ENCODE measurements around the gene IQSEC2. TPM values are rescaled to one million over a fixed set of nuclear protein-coding genes. Genes with fewer than 3 reads are reported as not detected.

Gene IQSEC2
- total RNA-seq, 2 experiments from 2014 or later = 0.21 TPM

- intact Hi-C loops (cut with DNase I, micrococcal nuclease) = no loop called here
- CTCF ChIA-PET = interaction anchor here (0.6 to 2.0 kb wide), 5 partner anchors 7 to 36 kb away, joined by 3 to 7 read pairs (median 3); no protein-coding TSS in a partner anchor
- H3K27ac Mint-ChIP-seq = no peak overlapping the region
- no peak for DNase-seq
- H3K36me3 Mint-ChIP-seq (ENCODE audit: low read depth) = no peaks in the 10 kb centered on the region
- H3K4me1 Mint-ChIP-seq = peaks cover 10% of the 10 kb centered on the region
- no peaks in the 10 kb centered on the region for H3K27me3 Mint-ChIP-seq
- H3K9me3 Mint-ChIP-seq (ENCODE audit: low read depth) = no peaks in the 10 kb centered on the region
- no peak overlapping the region for H3K4me3 Mint-ChIP-seq
- no peak for ATAC-seq
- POLR2A ChIA-PET = no interaction called here
These were observed 745 bp upstream of the IQSEC2 start for GRCh38 chrX:53281963-53282695.

- Mint-ChIP-seq H3K27me3 (no peaks in the 10 kb centered on the region), H3K36me3 (ENCODE audit: low read depth) (no peaks in the 10 kb centered on the region), H3K4me1 (peaks cover 8% of the 10 kb centered on the region), H3K9me3 (ENCODE audit: low read depth) (no peaks in the 10 kb centered on the region), H3K27ac (no peak overlapping the region), H3K4me3 (no peak overlapping the region)
- ChIA-PET POLR2A (no interaction called here), CTCF (interaction anchor here (0.5 to 1.8 kb wide), 2 partner anchors 42 to 102 kb away, joined by 4 to 5 read pairs; no protein-coding TSS in a partner anchor)
- intact Hi-C loops (cut with DNase I, micrococcal nuclease) = no loop called here
- DNase-seq (no peak), ATAC-seq (peak; percentile 30)
These were observed 758 bp downstream of the IQSEC2 start for GRCh38 chrX:53280331-53281320.

GRCh38 chrX:53279296-53280237, 1.8 kb downstream of the IQSEC2 start:
- Mint-ChIP-seq H3K4me1 (peaks cover 6% of the 10 kb centered on the region), H3K27me3 (no peaks in the 10 kb centered on the region), H3K27ac (no peak overlapping the region), H3K36me3 (ENCODE audit: low read depth) (no peaks in the 10 kb centered on the region), H3K9me3 (ENCODE audit: low read depth) (no peaks in the 10 kb centered on the region), H3K4me3 (no peak overlapping the region)
- ChIA-PET CTCF (interaction anchor here (0.7 to 1.8 kb wide), 4 partner anchors 8 to 160 kb away, joined by 3 to 5 read pairs (median 4); no protein-coding TSS in a partner anchor), POLR2A (no interaction called here)
- intact Hi-C loops (cut with DNase I, micrococcal nuclease) = no loop called here
- peak; percentile 38 for DNase-seq
- ATAC-seq = peak; percentile 68

- no peaks in the 10 kb centered on the region for H3K36me3 Mint-ChIP-seq (ENCODE audit: low read depth)
- no peaks in the 10 kb centered on the region for H3K4me1 Mint-ChIP-seq
- POLR2A ChIA-PET = no interaction called here
- H3K4me3 Mint-ChIP-seq = no peak overlapping the region
- no peak for DNase-seq
- intact Hi-C loops (cut with DNase I, micrococcal nuclease) = no loop called here
- no peaks in the 10 kb centered on the region for H3K27me3 Mint-ChIP-seq
- no peak for ATAC-seq
- CTCF ChIA-PET = interaction anchor here (0.6 to 1.0 kb wide), 2 partner anchors 11 to 44 kb away, joined by 3 to 4 read pairs; no protein-coding TSS in a partner anchor
- H3K9me3 Mint-ChIP-seq (ENCODE audit: low read depth) = no peaks in the 10 kb centered on the region
- no peak overlapping the region for H3K27ac Mint-ChIP-seq
These were observed 8.5 kb downstream of the IQSEC2 start for GRCh38 chrX:53272808-53273337.

GRCh38 chrX:53269536-53270107, 11.8 kb downstream of the IQSEC2 start:
- H3K27ac Mint-ChIP-seq = no peak overlapping the region
- intact Hi-C loops (cut with DNase I, micrococcal nuclease) = no loop called here
- no peaks in the 10 kb centered on the region for H3K36me3 Mint-ChIP-seq (ENCODE audit: low read depth)
- DNase-seq (no peak), ATAC-seq (no peak)
- ChIA-PET POLR2A (no interaction called here), CTCF (no interaction called here)
- H3K27me3 Mint-ChIP-seq = no peaks in the 10 kb centered on the region
- H3K4me1 Mint-ChIP-seq = no peaks in the 10 kb centered on the region
- no peaks in the 10 kb centered on the region for H3K9me3 Mint-ChIP-seq (ENCODE audit: low read depth)
- H3K4me3 Mint-ChIP-seq = no peak overlapping the region

- no peak overlapping the region for H3K4me3 Mint-ChIP-seq
- H3K27ac Mint-ChIP-seq = no peak overlapping the region
- H3K9me3 Mint-ChIP-seq (ENCODE audit: low read depth) = no peaks in the 10 kb centered on the region
- intact Hi-C loops (cut with DNase I, micrococcal nuclease) = no loop called here
- no peaks in the 10 kb centered on the region for H3K36me3 Mint-ChIP-seq (ENCODE audit: low read depth)
- ChIA-PET CTCF (interaction anchor here (0.7 kb wide), 1 partner anchor 14 kb away, joined by 3 read pairs; no protein-coding TSS in a partner anchor), POLR2A (no interaction called here)
- H3K4me1 Mint-ChIP-seq = peaks cover 10% of the 10 kb centered on the region
- H3K27me3 Mint-ChIP-seq = no peaks in the 10 kb centered on the region
- no peak for ATAC-seq
- DNase-seq = no peak
These were observed 13.2 kb downstream of the IQSEC2 start for GRCh38 chrX:53268173-53268572.

GRCh38 chrX:53266914-53267313, 14.5 kb downstream of the IQSEC2 start:
- DNase-seq (no peak), ATAC-seq (no peak)
- Mint-ChIP-seq H3K4me1 (peaks cover 20% of the 10 kb centered on the region), H3K27me3 (no peaks in the 10 kb centered on the region), H3K9me3 (ENCODE audit: low read depth) (no peaks in the 10 kb centered on the region), H3K36me3 (ENCODE audit: low read depth) (no peaks in the 10 kb centered on the region), H3K27ac (no peak overlapping the region), H3K4me3 (no peak overlapping the region)
- CTCF ChIA-PET = no interaction called here
- intact Hi-C loops (cut with DNase I, micrococcal nuclease) = no loop called here
- POLR2A ChIA-PET = no interaction called here

GRCh38 chrX:53265771-53266574, 15.4 kb downstream of the IQSEC2 start:
- Mint-ChIP-seq H3K27ac (no peak overlapping the region), H3K4me1 (peaks cover 28% of the 10 kb centered on the region), H3K4me3 (no peak overlapping the region), H3K36me3 (ENCODE audit: low read depth) (no peaks in the 10 kb centered on the region), H3K27me3 (no peaks in the 10 kb centered on the region), H3K9me3 (ENCODE audit: low read depth) (no peaks in the 10 kb centered on the region)
- DNase-seq = no peak
- no peak for ATAC-seq
- intact Hi-C loops (cut with DNase I, micrococcal nuclease) = no loop called here
- CTCF ChIA-PET = interaction anchor here (1.0 kb wide), 1 partner anchor 16 kb away, joined by 3 read pairs; no protein-coding TSS in a partner anchor
- POLR2A ChIA-PET = no interaction called here

GRCh38 chrX:53263597-53264094, 17.7 kb downstream of the IQSEC2 start:
- H3K9me3 Mint-ChIP-seq (ENCODE audit: low read depth) = no peaks in the 10 kb centered on the region
- CTCF ChIA-PET = interaction anchor here (0.7 to 0.9 kb wide), 3 partner anchors 24 to 182 kb away, joined by 3 to 4 read pairs (median 3); no protein-coding TSS in a partner anchor
- peak; percentile 83 for DNase-seq
- intact Hi-C loops (cut with DNase I, micrococcal nuclease) = no loop called here
- peak; percentile 87 for ATAC-seq
- H3K36me3 Mint-ChIP-seq (ENCODE audit: low read depth) = no peaks in the 10 kb centered on the region
- POLR2A ChIA-PET = interaction anchor here (0.6 kb wide), 1 partner anchor 27 kb away, joined by 4 read pairs; no protein-coding TSS in a partner anchor
- no peak overlapping the region for H3K4me3 Mint-ChIP-seq
- peak overlapping the region; percentile 63 for H3K27ac Mint-ChIP-seq
- H3K4me1 Mint-ChIP-seq = peaks cover 28% of the 10 kb centered on the region
- H3K27me3 Mint-ChIP-seq = no peaks in the 10 kb centered on the region

Measured in activated CD4-positive, alpha-beta T cell treated with anti-CD3 and anti-CD28 coated beads for 36 hours (primary cell).